Prostate gland (tissue), 2 donors: ENCODE data around the gene HTR1D.

Source experiments
- CTCF ChIP-seq, 4 experiments: fragments of 200-600 bp in 2 of 4; fragments of 450-650 bp in 2 of 4; sonication (generic) in 2 of 4; IDR thresholded peaks; 1 replicate in 3 of 4; 2 replicates in 1 of 4; pipeline ENCODE4 v1.5.1; 2016 to 2019; ENCODE audit warnings: antibody characterized with exemption in 4 of 4, mild to moderate bottlenecking in 2 of 4, moderate library complexity in 2 of 4
- POLR2A ChIP-seq: fragments of 450-650 bp; IDR thresholded peaks from one replicate; pipeline ENCODE4 v1.6.1; 2016; ENCODE audit warnings: antibody characterized with exemption, mild to moderate bottlenecking

- TF ChIP-seq POLR2A (no peak), CTCF (IDR thresholded peaks at IDR 0.05) (no peak)
Observed at GRCh38 chr1:23179862-23180261, 37.4 kb downstream of the HTR1D start.
